Measurements from ENCODE around the gene ZNF286A.
"Not testable (repeated sequence)": the region's sequence is repeated elsewhere in the genome, so short reads cannot be mapped to it uniquely, and the experiment has no call there.

DNA sequence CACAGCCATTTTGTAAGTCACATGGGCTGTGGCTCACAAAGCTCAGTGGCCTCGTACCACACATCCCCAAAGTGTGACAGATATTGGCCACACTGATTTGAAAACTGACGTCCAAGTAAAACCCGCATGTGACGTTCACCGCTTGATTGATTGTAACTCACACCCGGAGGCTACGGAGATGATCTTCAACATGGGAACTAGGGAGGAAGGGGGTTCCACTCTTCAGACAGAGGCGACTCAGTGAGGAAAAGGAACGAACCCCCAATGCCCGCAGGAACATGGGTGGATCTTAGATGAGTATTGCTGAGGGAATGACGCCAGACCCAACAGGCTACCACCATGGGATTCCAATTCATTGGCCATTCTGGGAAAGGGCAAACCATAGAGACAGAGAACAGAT is 39.7 kb downstream of the ZNF286A start:
- TF ChIP-seq CTCF, POLR2A, EP300, POLR2AphosphoS5 (IDR thresholded peaks at IDR 0.05): not testable (repeated sequence)

Data from upper lobe of left lung (tissue), 4 donors.